ENCODE data around the gene TMEM212. TPM values are rescaled to one million over a fixed set of nuclear protein-coding genes. Genes with fewer than 3 reads are reported as not detected.

TMEM212 gene
- total and polyA plus RNA-seq, 2 experiments from 2014 or later: not detected

DNA sequence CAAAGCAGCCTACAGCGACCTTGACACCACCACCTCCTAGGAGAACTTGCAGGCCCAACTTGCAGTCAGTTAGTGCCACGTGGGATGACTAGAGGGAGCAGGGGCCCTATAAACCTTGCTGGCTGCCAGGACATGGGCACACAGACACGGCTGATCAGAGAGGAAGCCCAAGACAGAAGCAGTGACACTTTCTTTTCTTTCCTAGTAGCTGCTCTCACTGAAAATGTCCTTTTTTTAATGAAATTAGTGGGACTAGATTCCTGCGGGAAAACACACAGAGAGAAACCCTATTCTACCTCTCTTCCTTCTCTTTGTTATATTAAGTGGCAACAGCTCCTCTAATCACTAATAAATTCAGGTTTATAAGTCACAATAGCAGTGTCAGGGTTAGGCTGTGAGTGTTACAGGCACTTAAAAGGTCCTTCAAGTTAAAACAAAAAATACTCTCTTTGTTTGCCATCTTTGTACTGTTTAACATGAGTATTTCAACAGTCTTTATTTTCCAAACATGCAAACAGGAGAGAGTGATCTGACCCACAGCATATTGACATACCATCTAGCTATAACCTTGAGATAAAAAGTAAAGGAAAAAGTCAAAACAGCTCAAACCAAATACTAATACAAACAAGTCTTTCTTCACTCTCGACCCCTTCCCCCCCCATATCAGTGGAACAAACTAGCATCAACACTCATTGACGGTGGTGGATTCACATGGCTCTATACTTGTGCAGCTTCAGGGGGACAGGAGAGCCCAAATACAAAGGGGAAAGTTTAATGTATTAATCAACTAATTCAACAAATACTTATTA lies 2.1 kb upstream of the TMEM212 start:
- TF ChIP-seq, protein P1, sequence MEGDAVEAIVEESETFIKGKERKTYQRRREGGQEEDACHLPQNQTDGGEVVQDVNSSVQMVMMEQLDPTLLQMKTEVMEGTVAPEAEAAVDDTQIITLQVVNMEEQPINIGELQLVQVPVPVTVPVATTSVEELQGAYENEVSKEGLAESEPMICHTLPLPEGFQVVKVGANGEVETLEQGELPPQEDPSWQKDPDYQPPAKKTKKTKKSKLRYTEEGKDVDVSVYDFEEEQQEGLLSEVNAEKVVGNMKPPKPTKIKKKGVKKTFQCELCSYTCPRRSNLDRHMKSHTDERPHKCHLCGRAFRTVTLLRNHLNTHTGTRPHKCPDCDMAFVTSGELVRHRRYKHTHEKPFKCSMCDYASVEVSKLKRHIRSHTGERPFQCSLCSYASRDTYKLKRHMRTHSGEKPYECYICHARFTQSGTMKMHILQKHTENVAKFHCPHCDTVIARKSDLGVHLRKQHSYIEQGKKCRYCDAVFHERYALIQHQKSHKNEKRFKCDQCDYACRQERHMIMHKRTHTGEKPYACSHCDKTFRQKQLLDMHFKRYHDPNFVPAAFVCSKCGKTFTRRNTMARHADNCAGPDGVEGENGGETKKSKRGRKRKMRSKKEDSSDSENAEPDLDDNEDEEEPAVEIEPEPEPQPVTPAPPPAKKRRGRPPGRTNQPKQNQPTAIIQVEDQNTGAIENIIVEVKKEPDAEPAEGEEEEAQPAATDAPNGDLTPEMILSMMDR (IDR thresholded peaks at IDR 0.05; ENCODE audit: low read depth, low read length): no peak
- no peak for DNase-seq (ENCODE audit: low read depth in 1 of 2, low spot score in 1 of 2)
- Histone ChIP-seq H3K27me3 (no peaks in the 10 kb centered on the region), H3K36me3 (no peaks in the 10 kb centered on the region), H3K9me3 (ENCODE audit: low read depth) (no peaks in the 10 kb centered on the region), H3K27ac (peak overlapping the region; percentile 65), H3K4me3 (no peak overlapping the region), H3K4me1 (ENCODE audit: low read depth) (peaks cover 38% of the 10 kb centered on the region)

DNA sequence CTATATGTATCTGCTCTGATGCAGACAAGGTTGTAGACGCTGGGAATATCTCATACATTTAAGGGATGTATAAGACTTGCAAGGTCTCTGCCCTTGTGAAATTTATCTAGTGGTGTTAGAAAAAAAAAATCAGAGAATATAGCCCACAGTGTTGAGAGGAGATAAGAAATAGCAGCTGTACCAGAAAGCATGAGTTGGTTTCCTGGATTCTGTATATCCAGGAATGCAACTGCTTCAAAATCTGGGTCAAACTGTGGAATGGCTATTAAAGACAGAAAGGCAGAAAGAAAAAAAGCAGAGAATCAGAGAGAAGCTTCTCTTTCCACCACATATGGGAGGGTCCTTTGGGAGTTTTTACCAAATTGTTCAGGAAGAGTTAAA lies 1.5 kb upstream of the TMEM212 start:
- Histone ChIP-seq H3K27ac (peak overlapping the region; percentile 65), H3K36me3 (no peaks in the 10 kb centered on the region), H3K4me3 (no peak overlapping the region), H3K4me1 (ENCODE audit: low read depth) (peaks cover 39% of the 10 kb centered on the region), H3K27me3 (no peaks in the 10 kb centered on the region), H3K9me3 (ENCODE audit: low read depth) (no peaks in the 10 kb centered on the region)
- peak in 1 of 2 donors; percentile 89 for DNase-seq (ENCODE audit: low read depth in 1 of 2, low spot score in 1 of 2)
- TF ChIP-seq, protein P1 (IDR thresholded peaks at IDR 0.05; ENCODE audit: low read depth, low read length): no peak

DNA sequence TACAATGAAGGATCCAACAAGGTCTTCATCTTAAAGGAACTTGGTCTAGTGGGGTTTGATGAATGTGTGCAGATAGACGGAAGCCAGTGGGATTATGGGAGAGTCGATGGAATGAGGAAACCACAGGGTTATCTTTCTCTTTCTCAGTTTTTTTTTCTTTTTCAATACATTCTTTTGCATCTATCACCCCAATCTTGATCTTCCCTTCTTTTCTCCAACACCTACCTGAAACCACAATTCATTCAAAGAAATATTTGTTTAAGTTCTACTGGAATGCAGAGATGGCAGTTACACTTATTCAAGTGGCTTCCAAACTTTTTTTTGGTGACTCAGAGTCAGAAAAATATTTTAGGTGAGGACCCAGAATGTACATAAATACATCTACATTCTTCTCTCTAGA lies 1.7 kb downstream of the TMEM212 start:
- Histone ChIP-seq H3K36me3 (no peaks in the 10 kb centered on the region), H3K27me3 (no peaks in the 10 kb centered on the region), H3K9me3 (ENCODE audit: low read depth) (no peaks in the 10 kb centered on the region), H3K27ac (no peak overlapping the region), H3K4me1 (ENCODE audit: low read depth) (peaks cover 58% of the 10 kb centered on the region), H3K4me3 (no peak overlapping the region)
- TF ChIP-seq, protein P1 (IDR thresholded peaks at IDR 0.05; ENCODE audit: low read depth, low read length): no peak
- DNase-seq (ENCODE audit: low read depth in 1 of 2, low spot score in 1 of 2): no peak

DNA sequence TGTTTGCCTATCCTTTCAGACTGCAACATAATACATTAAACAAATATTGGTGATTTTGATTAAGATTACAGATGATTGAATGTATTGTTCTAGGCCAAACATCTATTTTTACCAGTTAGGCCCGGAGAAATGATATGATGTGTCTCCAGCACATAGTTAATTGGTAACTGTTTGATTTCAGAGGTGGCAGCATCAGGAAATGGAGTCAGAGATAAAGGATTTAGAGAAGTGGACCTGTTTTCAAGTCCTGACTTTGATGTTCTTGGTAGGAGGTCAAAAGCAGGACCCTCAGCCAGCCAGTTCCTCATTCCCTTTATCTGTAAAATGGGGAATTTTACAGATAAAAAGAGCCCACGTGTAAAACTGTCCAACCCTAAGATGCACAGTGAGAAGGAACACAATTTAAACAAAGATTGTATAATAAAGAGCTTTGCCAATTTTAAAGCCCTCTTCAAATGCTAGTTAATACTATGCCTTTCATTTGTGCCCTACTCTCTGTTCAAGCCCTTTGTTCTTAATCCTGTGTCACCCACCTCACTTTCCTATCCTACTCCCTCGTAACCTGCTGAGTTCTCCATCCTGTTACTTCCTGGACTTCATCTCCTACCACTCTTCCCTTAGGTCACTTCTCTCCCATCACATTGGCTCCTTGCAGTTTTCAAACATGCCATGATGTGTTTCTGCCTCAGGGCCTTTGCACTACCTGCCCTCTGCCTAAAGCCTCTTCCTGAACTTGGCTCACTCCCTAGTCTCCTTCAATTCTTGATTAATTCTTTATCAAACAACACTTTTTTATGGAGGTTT lies 2.5 kb downstream of the TMEM212 start:
- no peak for DNase-seq (ENCODE audit: low read depth in 1 of 2, low spot score in 1 of 2)
- no peaks in the 10 kb centered on the region for H3K9me3 ChIP-seq (ENCODE audit: low read depth)

DNA sequence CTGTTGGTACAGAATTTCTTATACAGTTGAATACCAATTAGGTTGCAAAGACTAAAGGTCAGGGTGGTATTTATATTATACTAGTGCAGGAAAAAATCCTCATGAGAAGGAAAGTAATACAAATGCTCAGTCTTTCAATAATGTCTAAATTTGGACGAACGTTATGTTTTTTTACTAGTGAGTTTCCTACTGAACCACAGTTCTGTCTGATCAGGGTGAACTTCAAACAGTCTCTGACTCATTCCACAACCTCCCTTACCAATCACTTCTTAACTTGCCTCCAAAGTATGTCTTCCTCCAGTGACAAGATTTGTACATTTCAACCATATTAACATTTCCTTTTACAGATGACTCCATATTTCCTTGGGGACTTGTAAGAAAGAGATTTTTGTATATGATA lies 3.4 kb downstream of the TMEM212 start:
- Histone ChIP-seq H3K9me3 (ENCODE audit: low read depth) (no peaks in the 10 kb centered on the region), H3K27me3 (no peaks in the 10 kb centered on the region), H3K27ac (no peak overlapping the region), H3K4me3 (no peak overlapping the region), H3K4me1 (ENCODE audit: low read depth) (peaks cover 57% of the 10 kb centered on the region), H3K36me3 (no peaks in the 10 kb centered on the region)
- no peak for DNase-seq (ENCODE audit: low read depth in 1 of 2, low spot score in 1 of 2)
- TF ChIP-seq, protein P1 (IDR thresholded peaks at IDR 0.05; ENCODE audit: low read depth, low read length): no peak

More for the DNA sequence above, 2.5 kb downstream of the TMEM212 start:
- no peaks in the 10 kb centered on the region for H3K36me3 ChIP-seq
- peaks cover 58% of the 10 kb centered on the region for H3K4me1 ChIP-seq (ENCODE audit: low read depth)
- TF ChIP-seq, protein P1 (IDR thresholded peaks at IDR 0.05; ENCODE audit: low read depth, low read length): no peak
- no peak overlapping the region for H3K4me3 ChIP-seq
- H3K27ac ChIP-seq: no peak overlapping the region
- no peaks in the 10 kb centered on the region for H3K27me3 ChIP-seq

Measured in cardiac muscle cell (in vitro differentiated cells and primary cell).